PC-3 (cell line): Measurements from ENCODE around the gene OR52N2.

Experiments
- EZH2 ChIP-seq: fragments of 300-600 bp; sonication (generic); IDR thresholded peaks from one replicate; pipeline ENCODE4 v1.6.1; 2017; ENCODE audit warnings: antibody characterized with exemption, mild to moderate bottlenecking, low read length; ENCODE audit not compliant: unreplicated experiment
- TF ChIP-seq, protein P1 (sequence below): fragments of 300-600 bp; sonication (generic); conservative IDR thresholded peaks from 2 replicates; pipeline ENCODE4 v1.5.1; 2017; ENCODE audit warnings: antibody characterized with exemption, low read depth, mild to moderate bottlenecking, low read length

GRCh38 chr11:5807580-5807979 is 1.1 kb upstream of the OR52N2 start:
- TF ChIP-seq, protein P1, sequence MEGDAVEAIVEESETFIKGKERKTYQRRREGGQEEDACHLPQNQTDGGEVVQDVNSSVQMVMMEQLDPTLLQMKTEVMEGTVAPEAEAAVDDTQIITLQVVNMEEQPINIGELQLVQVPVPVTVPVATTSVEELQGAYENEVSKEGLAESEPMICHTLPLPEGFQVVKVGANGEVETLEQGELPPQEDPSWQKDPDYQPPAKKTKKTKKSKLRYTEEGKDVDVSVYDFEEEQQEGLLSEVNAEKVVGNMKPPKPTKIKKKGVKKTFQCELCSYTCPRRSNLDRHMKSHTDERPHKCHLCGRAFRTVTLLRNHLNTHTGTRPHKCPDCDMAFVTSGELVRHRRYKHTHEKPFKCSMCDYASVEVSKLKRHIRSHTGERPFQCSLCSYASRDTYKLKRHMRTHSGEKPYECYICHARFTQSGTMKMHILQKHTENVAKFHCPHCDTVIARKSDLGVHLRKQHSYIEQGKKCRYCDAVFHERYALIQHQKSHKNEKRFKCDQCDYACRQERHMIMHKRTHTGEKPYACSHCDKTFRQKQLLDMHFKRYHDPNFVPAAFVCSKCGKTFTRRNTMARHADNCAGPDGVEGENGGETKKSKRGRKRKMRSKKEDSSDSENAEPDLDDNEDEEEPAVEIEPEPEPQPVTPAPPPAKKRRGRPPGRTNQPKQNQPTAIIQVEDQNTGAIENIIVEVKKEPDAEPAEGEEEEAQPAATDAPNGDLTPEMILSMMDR: no peak
- no peak for TF ChIP-seq EZH2
